GM04503 (cell line): Measurements from ENCODE around the gene DNM3.

Experiments
- DNase-seq: peaks from one replicate; pipeline ENCODE4 v3.0.0-alpha.2; 2012; ENCODE audit warnings: low read depth

Gene DNM3

DNA sequence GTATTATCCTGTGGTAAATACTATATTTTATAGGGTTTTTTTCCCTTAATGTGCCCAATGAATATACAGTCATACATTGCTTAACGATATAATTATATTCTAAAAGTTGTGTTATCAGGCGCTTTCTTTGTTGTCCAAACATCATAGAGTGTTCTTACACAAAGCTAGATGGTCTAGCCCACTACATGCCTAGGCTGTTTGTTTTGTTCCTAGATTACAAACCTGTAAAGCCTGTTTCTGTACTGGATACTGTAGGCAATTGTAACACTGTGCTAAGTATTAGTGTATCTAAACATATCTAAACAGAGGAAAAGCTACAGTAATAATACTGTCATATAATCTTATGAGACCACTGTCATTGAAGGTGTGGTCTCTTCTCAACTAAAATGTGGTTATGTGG lies 336.6 kb downstream of the DNM3 start:
- no peak for DNase-seq

DNA sequence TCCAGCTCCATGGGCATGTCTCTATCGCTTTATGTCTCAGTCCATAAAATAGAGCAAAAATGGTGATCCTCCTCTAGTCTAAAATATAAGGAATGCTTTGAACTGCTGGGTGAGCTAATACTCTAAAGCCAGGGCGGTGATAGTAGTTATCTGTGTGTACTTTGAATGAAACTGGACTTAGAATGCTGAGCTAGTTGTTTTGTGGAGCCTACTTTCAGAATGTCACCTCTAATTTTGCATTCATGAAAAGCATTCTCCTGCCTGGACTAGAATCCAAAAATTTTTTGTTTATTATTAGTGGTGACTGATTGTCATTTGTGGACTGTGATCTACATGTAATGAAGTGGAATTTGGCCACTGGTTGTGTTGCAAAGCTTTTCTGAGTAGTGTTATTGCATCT lies 337.6 kb downstream of the DNM3 start:
- no peak for DNase-seq

DNA sequence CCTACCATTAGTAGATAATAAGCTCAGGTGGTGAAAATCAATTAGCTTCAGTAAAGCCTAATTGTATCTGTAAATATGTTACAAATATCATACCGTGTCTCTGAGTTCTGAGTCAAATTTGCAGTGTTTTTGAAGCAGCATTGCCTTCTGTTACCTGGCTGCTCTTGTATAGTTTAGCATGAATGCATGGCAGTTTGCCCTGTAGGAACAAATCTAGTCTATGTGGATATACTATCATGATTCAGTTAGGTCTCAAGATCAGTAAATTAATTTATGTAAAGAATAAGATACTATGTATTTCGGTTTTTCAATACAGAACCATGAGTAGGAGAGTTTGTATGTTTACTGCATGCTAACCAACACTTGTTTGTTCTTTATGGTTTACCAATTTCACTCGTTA lies 338.6 kb downstream of the DNM3 start:
- DNase-seq, result no peak

DNA sequence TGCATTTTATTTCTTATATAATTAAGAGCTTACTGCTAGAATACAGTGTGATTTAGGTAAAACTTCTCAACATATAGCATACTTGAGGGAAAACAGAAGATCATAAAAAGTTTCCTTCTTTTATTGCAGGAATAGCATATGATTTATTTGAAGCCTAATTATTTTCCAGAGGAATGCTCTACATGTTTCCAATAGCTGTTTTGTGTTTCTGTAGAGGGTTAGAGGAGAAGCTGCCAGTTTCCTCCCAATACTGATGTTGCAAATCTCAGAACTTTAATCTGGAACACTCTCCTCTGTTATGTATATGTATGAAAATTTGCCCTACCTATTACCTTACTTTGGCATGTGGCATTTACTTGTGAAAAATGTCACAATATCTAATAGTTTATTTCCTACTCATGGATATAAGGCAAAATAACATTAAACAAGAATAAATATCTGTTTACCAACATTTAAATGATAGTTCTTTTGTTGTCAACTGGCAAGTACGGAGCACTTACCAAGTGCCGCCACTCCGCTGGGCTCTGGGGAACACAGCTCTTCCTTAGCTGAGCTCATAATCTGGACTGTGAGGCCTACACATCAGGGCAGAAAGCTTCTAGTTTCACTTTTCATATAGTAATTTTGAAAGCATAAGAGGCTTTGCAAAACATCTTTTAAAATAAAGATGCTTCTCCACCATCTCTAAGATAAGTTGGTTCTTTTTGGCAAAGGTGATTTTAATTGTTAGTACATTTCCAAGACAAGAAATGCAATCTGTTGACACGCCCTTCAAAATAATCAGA lies 339.4 kb downstream of the DNM3 start:
- no peak for DNase-seq

DNA sequence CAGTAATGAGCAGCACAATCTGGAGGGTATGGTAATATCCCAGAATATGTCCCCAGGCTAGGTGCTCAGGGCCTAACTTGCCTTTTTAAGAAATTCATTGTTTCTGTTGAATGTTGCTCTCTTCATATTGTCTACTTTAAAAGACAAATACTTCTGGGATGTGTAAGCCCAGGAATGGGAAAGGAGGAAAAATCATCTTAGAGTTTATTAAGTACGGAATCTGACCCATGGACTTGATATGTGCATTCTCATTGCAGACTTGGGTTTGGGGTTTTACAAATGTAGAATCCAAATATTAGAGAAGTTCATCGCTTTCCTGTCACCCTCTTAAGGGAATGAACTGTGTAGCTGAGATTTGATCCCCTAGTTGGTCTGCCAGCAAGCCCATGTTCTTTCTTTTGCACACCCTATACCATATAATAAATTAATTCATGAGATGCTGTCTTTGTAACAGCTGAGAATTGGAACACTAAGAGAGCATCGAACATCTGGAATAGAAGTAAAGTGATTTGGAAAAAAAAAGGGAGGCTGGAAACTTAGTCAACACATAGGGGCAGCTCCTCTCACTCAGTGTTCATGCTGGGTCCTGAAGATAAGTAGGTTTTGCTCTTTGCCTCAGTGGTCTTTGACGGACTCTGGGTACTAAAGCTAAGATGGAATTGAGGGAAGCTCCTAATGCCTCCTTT lies 343.4 kb downstream of the DNM3 start:
- no peak for DNase-seq

DNA sequence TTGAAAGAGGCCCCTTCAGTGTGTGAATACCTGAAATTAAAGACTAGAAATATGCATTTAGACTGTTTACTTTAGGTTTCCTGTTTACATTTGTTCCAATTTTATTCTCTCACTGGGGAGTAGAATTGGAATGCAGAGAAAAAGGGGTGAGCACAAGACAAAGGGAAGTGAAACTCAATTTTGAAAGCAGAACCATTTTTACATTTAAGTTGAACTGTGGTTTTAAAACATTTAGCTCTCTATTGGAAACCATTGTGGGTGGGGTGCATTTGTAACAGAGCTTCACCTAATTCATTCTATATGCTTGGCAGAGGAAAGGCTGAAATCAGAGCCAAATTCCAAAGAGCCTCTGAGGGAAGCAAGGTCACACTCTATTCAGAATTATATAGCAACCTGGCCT lies 343.9 kb downstream of the DNM3 start:
- no peak for DNase-seq

DNA sequence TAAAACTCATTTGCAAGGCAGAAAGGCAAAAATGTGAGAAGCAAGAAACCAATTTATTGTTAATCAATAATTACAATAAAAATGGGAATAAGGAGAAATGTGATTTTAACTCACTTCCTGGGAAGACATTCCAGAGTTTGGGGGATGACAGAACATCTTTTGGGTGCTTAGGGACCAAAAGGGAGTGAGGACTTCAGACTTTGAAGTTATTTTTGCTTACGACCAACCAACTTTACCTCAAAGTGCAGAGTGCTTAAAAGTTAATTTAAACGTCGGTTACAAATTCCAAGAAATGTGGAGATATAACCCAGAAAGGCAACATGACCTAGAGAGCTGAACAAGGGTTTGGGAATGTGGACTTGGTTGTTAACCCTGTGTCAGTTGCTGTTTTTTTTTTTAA lies 344.7 kb downstream of the DNM3 start:
- DNase-seq, result no peak

DNA sequence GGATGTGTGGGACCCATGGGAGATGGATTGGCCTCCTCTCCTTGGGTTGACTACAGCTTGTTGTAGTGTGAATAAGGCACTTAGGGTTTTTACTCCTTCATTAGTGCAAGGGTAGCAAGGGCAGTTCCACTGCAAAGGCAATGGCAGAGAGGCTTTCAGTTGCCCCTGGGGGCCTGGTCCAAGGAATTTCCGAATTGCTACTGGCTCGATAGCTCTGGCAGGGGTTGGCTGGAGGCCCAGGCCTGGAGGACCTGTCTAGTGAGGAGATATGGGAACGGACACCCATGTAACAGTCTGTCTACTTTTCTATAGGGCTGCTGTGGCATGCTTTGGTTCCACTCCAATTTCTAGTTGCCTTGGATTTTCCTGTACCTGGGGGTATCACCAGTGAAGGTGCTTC lies 360.3 kb downstream of the DNM3 start:
- DNase-seq, result no peak

- DNase-seq, result no peak
Observed at GRCh38 chr1:172203135-172203823, 362.0 kb downstream of the DNM3 start.

DNA sequence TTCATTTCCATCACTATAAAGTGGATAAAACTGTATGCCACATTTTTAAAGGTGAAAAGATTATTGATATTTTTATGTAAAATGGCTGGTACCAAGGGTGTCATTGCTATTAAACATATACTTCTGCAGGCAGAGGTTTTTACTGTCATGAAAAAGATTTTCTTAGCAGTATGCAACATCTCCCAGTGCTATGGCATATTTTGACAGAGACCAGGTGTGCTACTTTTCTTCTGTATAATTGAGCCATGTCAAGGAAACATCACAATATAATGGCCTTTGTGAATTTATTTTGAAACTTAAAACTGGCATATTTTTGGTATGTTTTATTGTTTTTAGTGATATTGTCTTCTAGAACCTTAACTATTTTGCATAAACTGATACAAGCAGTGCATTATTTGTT lies 362.6 kb downstream of the DNM3 start:
- DNase-seq, result no peak

DNA sequence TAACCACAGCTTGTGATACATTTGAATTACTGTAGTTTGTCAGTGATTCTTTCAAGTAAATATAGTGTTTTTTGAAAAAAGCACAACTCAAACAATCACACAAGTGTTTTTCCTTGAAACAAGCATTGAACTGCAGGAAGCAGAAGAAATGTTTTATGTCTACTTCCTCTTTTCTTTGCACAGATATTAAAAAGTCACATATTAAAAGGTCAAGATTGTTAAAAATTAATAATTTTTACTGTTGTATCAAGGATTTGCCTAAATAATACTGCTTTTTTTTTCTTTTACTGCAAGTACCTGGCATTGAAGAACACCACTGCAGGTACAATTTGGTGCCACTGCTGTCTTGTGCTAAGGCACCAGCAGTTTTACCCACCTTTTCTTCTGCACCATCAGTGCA lies 365.0 kb downstream of the DNM3 start:
- DNase-seq, result no peak

- DNase-seq, result no peak
Observed at GRCh38 chr1:172208635-172209034, 367.3 kb downstream of the DNM3 start.

- DNase-seq, result no peak
Observed at GRCh38 chr1:172211221-172211620, 369.9 kb downstream of the DNM3 start.

- no peak for DNase-seq
Observed at GRCh38 chr1:172212124-172212523, 370.8 kb downstream of the DNM3 start.

GRCh38 chr1:172215006-172215405 lies 373.7 kb downstream of the DNM3 start:
- no peak for DNase-seq

DNA sequence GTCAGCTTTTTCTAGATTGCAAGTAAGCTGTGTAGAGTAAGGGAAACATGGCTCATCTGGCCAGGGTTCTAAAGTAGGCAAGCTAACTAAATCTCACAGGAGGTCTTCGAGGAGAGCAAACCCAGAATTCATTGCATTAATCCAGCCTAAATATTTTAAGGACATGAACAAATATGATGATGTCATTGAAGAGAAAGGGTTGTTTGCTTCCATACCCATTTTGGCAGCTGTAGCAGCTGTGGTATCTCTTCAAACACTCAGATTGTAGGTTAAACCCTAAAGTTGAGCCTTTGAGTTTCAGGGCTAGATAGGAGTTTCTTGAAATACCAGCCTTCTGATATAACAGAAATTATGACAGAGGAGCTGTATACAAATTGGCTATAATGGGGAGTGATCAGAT lies 378.7 kb downstream of the DNM3 start:
- no peak for DNase-seq

- DNase-seq, result no peak
Observed at GRCh38 chr1:172220376-172220775, 379.1 kb downstream of the DNM3 start.

GRCh38 chr1:172221436-172221835 lies 380.1 kb downstream of the DNM3 start:
- DNase-seq, result no peak

- no peak for DNase-seq
Observed at GRCh38 chr1:172224871-172225270, 383.6 kb downstream of the DNM3 start.

DNA sequence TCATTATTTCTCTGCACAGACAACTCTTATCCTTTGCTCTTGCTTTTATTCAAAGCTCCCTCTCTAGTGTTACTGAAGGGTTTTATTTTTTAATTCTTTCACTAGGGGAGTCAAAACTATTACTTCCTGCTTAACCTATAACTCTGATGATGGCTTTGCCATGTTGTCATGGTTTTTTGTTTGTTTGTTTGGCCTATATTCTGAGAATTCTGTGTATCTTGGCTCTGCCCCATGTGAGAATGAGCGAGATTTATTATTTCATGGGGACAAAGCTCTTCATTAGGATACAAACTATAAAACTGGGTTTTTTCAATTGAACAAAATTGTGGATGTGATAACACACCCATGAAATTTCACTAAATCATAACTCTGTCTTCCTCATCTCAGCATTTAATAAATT lies 388.6 kb downstream of the DNM3 start:
- no peak for DNase-seq

GRCh38 chr1:172230526-172230925 lies 389.2 kb downstream of the DNM3 start:
- DNase-seq, result no peak

DNA sequence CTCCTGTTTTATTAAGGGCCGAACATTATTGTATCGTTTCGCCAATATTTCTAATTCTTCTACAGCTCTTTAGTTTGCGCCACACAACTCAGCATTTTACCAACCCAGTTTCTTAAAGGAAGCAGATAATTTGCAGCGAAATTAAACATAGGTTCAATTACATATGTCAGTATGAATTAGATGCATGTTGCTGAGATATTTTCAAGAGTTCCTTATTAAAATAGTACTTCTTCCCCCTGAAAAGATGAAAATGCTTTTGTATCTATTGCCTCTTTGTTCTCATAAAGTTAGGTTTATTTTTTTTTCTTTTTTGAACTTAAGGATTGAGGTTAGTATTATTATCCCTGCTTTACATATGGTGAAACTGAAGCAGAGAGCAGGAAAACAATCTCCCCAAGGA lies 395.7 kb downstream of the DNM3 start:
- no peak for DNase-seq

DNA sequence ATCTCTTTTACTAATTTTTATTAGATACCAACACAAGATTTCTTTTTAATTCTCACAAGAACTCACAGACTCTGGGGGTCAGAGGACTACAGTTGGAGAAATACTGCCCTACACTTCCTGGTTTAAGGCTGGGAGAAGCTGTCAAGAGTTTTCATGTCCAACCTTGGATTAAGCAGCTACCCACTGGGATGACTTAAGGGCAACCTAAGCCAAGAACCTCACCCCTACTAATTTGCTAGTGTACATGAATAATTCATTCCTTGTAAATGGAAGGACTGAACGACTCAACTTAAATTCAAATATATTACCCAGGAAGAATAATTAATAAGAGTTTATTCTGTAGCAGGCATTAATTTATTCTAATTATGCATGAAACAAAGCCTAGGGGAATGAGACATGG lies 396.9 kb downstream of the DNM3 start:
- no peak for DNase-seq
